Thyroid gland (tissue), 4 donors: ENCODE data around the gene KLK3. TPM values are rescaled to one million over a fixed set of nuclear protein-coding genes. Genes with fewer than 3 reads are reported as not detected.

Experiments used
- DNase-seq, 2 donors: peaks; one replicate each; pipeline ENCODE4 v3.0.0-alpha.2; 2019
- H3K27ac ChIP-seq, 3 donors: fragments of 200-600 bp; sonication (generic); 1 replicate in 2 of 3; 2 replicates in 1 of 3; pipeline ENCODE4 v1.5.1; 2016 to 2019; ENCODE audit warnings: mild to moderate bottlenecking in 1 of 3, moderate library complexity in 1 of 3
- H3K27me3 ChIP-seq: fragments of 200-600 bp; sonication (generic); one replicate; pipeline ENCODE4 v1.5.1; 2019
- H3K36me3 ChIP-seq, 2 donors: fragments of 200-600 bp; sonication (generic); one replicate each; pipeline ENCODE4 v1.5.1; 2016 to 2019
- H3K4me1 ChIP-seq, 2 donors: fragments of 200-600 bp; sonication (generic); one replicate each; pipeline ENCODE4 v1.5.1; 2017 to 2019
- H3K4me3 ChIP-seq, 3 donors: fragments of 200-600 bp; sonication (generic); replicated peaks in 1 of 3; 1 replicate in 2 of 3; 2 replicates in 1 of 3; pipeline ENCODE4 v1.5.1; 2016; ENCODE audit warnings: mild to moderate bottlenecking in 1 of 3
- H3K9me3 ChIP-seq: fragments of 200-600 bp; sonication (generic); one replicate; pipeline ENCODE4 v1.5.1; 2017
- POLR2A ChIP-seq, 2 donors: fragments of 450-650 bp; IDR thresholded peaks; one replicate each; pipeline ENCODE4 v1.6.1; 2017; ENCODE audit warnings: antibody characterized with exemption in 2 of 2, mild to moderate bottlenecking in 2 of 2, moderate library complexity in 1 of 2
- WGBS, 2 donors: methylation state at CpG; one replicate each; pipeline ENCODE4 v1.1.5; 2017; 5-methylcytosine and 5-hydroxymethylcytosine counted together
- intact Hi-C: fragments of 100-400 bp; cut with DNase I; formaldehyde crosslinking; loops from one replicate; pipeline ENCODE4 v1.15.1; 2023
- total RNA-seq, 4 donors: library from RNA; depleted of rRNA; stranded (reverse); fragments of >200 nt; gene quantifications; one replicate each; pipeline ENCODE4 v1.2.3, GENCODE V29; 2016
- TF ChIP-seq, protein P1 (sequence below), 6 experiments: fragments of 200-600 bp in 3 of 6; fragments of 450-650 bp in 3 of 6; sonication (generic) in 3 of 6; IDR thresholded peaks; one replicate each; pipeline ENCODE4 v1.5.1; 2016 to 2019; ENCODE audit warnings: antibody characterized with exemption in 6 of 6, mild to moderate bottlenecking in 2 of 6, inconsistent platforms in 1 of 6, moderate library complexity in 1 of 6

The KLK3 gene
- total RNA-seq, 4 donors from 2014 or later = 0.54 to 1.3 TPM; not detected in 2

DNA sequence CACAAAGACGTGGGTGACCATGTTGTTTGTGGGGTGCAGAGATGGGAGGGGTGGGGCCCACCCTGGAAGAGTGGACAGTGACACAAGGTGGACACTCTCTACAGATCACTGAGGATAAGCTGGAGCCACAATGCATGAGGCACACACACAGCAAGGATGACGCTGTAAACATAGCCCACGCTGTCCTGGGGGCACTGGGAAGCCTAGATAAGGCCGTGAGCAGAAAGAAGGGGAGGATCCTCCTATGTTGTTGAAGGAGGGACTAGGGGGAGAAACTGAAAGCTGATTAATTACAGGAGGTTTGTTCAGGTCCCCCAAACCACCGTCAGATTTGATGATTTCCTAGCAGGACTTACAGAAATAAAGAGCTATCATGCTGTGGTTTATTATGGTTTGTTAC, 24.1 kb downstream of the KLK3 start:
- 81 to 87% methylated on average over 5 of the region's 5 CpGs for WGBS, 2 donors
- TF ChIP-seq, protein P1, sequence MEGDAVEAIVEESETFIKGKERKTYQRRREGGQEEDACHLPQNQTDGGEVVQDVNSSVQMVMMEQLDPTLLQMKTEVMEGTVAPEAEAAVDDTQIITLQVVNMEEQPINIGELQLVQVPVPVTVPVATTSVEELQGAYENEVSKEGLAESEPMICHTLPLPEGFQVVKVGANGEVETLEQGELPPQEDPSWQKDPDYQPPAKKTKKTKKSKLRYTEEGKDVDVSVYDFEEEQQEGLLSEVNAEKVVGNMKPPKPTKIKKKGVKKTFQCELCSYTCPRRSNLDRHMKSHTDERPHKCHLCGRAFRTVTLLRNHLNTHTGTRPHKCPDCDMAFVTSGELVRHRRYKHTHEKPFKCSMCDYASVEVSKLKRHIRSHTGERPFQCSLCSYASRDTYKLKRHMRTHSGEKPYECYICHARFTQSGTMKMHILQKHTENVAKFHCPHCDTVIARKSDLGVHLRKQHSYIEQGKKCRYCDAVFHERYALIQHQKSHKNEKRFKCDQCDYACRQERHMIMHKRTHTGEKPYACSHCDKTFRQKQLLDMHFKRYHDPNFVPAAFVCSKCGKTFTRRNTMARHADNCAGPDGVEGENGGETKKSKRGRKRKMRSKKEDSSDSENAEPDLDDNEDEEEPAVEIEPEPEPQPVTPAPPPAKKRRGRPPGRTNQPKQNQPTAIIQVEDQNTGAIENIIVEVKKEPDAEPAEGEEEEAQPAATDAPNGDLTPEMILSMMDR (IDR thresholded peaks at IDR 0.05) = no peak
- no peak for TF ChIP-seq POLR2A (IDR thresholded peaks at IDR 0.05)
- intact Hi-C loops = no loop called here
- H3K36me3 ChIP-seq = no peaks in the 10 kb centered on the region
- H3K27ac ChIP-seq = peak overlapping the region; percentile 75 to 82 (median 79)
- no peak overlapping the region for H3K4me3 ChIP-seq
- DNase-seq = no peak
- H3K4me1 ChIP-seq = peaks cover 44 to 54% of the 10 kb centered on the region in 2 donors
- H3K27me3 ChIP-seq = no peaks in the 10 kb centered on the region
- no peaks in the 10 kb centered on the region for H3K9me3 ChIP-seq

DNA sequence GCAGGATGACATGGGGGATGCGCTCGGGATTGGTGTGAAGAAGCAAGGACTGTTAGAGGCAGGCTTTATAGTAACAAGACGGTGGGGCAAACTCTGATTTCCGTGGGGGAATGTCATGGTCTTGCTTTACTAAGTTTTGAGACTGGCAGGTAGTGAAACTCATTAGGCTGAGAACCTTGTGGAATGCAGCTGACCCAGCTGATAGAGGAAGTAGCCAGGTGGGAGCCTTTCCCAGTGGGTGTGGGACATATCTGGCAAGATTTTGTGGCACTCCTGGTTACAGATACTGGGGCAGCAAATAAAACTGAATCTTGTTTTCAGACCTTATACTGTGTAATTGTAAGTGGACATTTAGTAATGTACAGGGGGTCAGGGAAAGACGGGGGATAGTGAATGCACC, 25.5 kb downstream of the KLK3 start:
- TF ChIP-seq, protein P1 (IDR thresholded peaks at IDR 0.05) = no peak
- peak in 1 of 2 donors; percentile 47 for TF ChIP-seq POLR2A (IDR thresholded peaks at IDR 0.05)
- H3K27me3 ChIP-seq = no peaks in the 10 kb centered on the region
- H3K36me3 ChIP-seq = no peaks in the 10 kb centered on the region
- H3K4me3 ChIP-seq = no peak overlapping the region
- H3K9me3 ChIP-seq = no peaks in the 10 kb centered on the region
- 66 to 73% methylated on average over 5 of the region's 5 CpGs for WGBS, 2 donors
- DNase-seq = peak; percentile 81 to 84
- peaks cover 32 to 43% of the 10 kb centered on the region in 2 donors for H3K4me1 ChIP-seq
- peak overlapping the region; percentile 75 to 82 (median 79) for H3K27ac ChIP-seq
- intact Hi-C loops = loop anchor here (5.0 kb wide), 1 partner anchor 43 kb away; no protein-coding TSS in a partner anchor

DNA sequence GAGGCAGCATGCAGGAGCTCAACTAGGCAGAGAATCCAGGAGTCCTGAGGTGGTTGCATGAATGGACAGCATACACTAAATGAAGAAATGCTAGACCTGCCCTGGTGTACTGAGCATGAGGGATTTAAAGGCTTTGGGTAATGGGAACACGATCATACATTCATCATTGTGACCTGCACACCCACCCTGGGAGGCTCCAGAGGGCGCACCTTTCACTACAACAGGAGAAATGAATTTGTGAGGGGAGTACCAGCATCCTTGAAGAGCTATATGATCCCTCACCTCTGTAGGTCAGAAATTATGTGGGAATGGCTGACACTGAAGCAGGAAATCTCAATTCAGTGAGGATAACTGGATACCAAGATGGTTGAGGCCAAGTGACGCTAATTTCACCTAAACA, 27.5 kb downstream of the KLK3 start:
- intact Hi-C loops = loop anchor here (5.0 kb wide), 1 partner anchor 45 kb away; no protein-coding TSS in a partner anchor
- no peak for DNase-seq

DNA sequence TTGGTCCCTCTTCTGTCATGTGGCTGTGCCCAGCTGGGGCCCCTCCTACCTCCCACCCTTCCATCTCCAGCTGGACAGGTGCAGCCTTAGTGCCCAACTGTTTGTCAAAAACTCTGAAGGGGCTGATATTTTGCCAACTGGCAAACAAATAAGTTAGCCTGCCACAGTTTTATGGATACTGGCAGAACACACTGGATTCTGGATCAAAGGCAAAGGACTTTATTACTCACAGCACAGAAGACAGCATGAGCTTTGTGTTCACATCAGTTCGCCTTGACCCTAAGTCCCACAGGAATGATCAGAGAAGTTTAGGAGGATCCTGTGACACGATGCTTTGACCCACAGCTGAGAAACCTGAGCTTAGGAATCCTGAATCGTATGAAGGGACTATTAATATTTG, 34.9 kb downstream of the KLK3 start:
- DNase-seq = no peak
- Histone ChIP-seq H3K4me1 (no peaks in the 10 kb centered on the region), H3K36me3 (no peaks in the 10 kb centered on the region), H3K27ac (no peak overlapping the region), H3K9me3 (no peaks in the 10 kb centered on the region), H3K27me3 (no peaks in the 10 kb centered on the region), H3K4me3 (no peak overlapping the region)
- intact Hi-C loops = no loop called here
- no peak for TF ChIP-seq POLR2A (IDR thresholded peaks at IDR 0.05)
- TF ChIP-seq, protein P1 (IDR thresholded peaks at IDR 0.05) = no peak
- 60 to 76% methylated on average over 3 of the region's 3 CpGs for WGBS, 2 donors

More for the DNA sequence above, 27.5 kb downstream of the KLK3 start:
- Histone ChIP-seq H3K4me1 (peaks cover 18 to 24% of the 10 kb centered on the region in 2 donors), H3K4me3 (no peak overlapping the region), H3K27me3 (no peaks in the 10 kb centered on the region), H3K36me3 (no peaks in the 10 kb centered on the region), H3K9me3 (no peaks in the 10 kb centered on the region), H3K27ac (no peak overlapping the region)
- TF ChIP-seq, protein P1 (IDR thresholded peaks at IDR 0.05) = no peak
- TF ChIP-seq POLR2A (IDR thresholded peaks at IDR 0.05) = no peak
- 66 to 78% methylated on average over 2 to 3 of the region's 3 CpGs for WGBS, 2 donors

DNA sequence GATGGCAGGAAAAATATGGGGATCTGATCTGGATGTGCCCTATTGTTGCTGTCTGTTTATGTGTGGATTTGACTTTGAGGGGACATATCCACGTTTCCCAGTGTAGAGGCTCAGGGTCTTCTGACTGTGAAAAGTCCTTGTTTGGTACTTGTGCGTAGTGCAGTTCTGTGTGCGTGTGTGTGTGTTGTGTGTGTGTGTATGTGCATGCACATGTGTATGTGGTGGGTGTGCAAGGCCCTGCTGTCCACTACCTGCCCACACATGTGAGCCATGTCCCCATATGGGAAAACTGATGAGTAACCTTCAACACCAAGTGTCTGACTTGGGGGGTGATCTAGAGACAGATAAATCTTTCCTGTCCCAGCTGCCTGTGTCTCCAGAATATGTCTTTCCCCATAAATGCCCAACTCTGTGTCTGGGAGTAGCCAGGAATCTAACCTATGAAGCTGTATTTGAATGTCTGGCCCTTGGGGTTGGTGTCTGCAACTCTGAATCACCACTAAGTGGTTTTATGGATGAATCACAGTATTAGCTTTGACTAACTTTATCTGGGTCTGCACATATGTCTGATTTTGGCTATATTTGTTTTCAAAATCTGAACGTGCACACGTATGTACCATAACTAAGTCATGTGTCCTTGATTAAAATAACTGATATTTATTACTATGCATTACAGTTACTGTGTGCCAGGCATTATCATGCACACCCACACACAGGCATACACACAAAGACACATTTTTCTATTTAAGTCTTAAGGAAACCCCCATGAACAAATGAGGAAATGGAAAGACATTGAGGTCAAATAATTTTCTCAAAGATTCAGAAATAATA, 35.9 kb downstream of the KLK3 start:
- Histone ChIP-seq H3K36me3 (no peaks in the 10 kb centered on the region), H3K4me3 (no peak overlapping the region), H3K27ac (no peak overlapping the region), H3K27me3 (no peaks in the 10 kb centered on the region), H3K4me1 (peaks cover 0 to 4% of the 10 kb centered on the region in 2 donors), H3K9me3 (no peaks in the 10 kb centered on the region)
- WGBS, 2 donors = 48 to 55% methylated on average over 5 of the region's 5 CpGs
- intact Hi-C loops = no loop called here
- TF ChIP-seq, protein P1 (IDR thresholded peaks at IDR 0.05) = no peak
- TF ChIP-seq POLR2A (IDR thresholded peaks at IDR 0.05) = no peak
- no peak for DNase-seq
